Immature natural killer cell (primary cell): Measurements from ENCODE around the gene IRX5. TPM values are rescaled to one million over a fixed set of nuclear protein-coding genes. Genes with fewer than 3 reads are reported as not detected.

Source experiments
- DNase-seq, 3 donors: peaks; one replicate each; pipeline ENCODE4 v3.0.0; 2022; ENCODE audit warnings: mixed read lengths in 1 of 3
- H3K27ac Mint-ChIP-seq, 6 donors: one replicate each; pipeline ENCODE4 v1.8.0; 2020; ENCODE audit warnings: mixed read lengths in 6 of 6, mild to moderate bottlenecking in 5 of 6, inconsistent platforms in 4 of 6, moderate library complexity in 3 of 6
- H3K27me3 Mint-ChIP-seq, 3 donors: one replicate each; pipeline ENCODE4 v1.8.0; 2020 to 2021; ENCODE audit warnings: low read depth in 3 of 3, mild to moderate bottlenecking in 3 of 3, mixed read lengths in 3 of 3, moderate library complexity in 3 of 3, inconsistent platforms in 1 of 3
- H3K36me3 Mint-ChIP-seq, 3 donors: one replicate each; pipeline ENCODE4 v1.8.0; 2020; ENCODE audit warnings: mixed read lengths in 3 of 3, inconsistent platforms in 2 of 3, mild to moderate bottlenecking in 2 of 3
- H3K4me1 Mint-ChIP-seq, 2 donors: one replicate each; pipeline ENCODE4 v1.8.0; 2020; ENCODE audit warnings: inconsistent platforms in 2 of 2, mild to moderate bottlenecking in 2 of 2, mixed read lengths in 2 of 2, moderate library complexity in 1 of 2
- H3K4me3 Mint-ChIP-seq, 5 donors: one replicate each; pipeline ENCODE4 v1.8.0; 2020; ENCODE audit warnings: mild to moderate bottlenecking in 5 of 5, mixed read lengths in 5 of 5, inconsistent platforms in 3 of 5, moderate library complexity in 3 of 5
- H3K9me3 Mint-ChIP-seq, 6 donors: one replicate each; pipeline ENCODE4 v1.8.0; 2020; ENCODE audit warnings: mild to moderate bottlenecking in 6 of 6, mixed read lengths in 6 of 6, inconsistent platforms in 4 of 6, moderate library complexity in 3 of 6
- polyA plus RNA-seq, 3 donors: library from polyadenylated mRNA; unstranded; fragments of 300-500 nt; fragmentation: Illumina TruSeq; gene quantifications; one replicate each; pipeline ENCODE4 v1.2.3, GENCODE V29; 2021

Gene IRX5
- polyA plus RNA-seq = not detected

- Mint-ChIP-seq H3K4me3 (peak within 1 kb of the TSS; percentile 87 to 96 (median 89)), H3K36me3 (peaks cover 0 to 3% (median 0%) of the 10 kb centered on the region in 3 donors), H3K27me3 (peaks cover 32 to 66% (median 50%) of the 10 kb centered on the region in 3 donors), H3K9me3 (peaks cover 0 to 18% (median 7%) of the 10 kb centered on the region in 6 donors), H3K4me1 (peaks cover 32 to 34% of the 10 kb centered on the region in 2 donors), H3K27ac (peak within 1 kb of the TSS in 4 of 6 donors; percentile 53 to 85 (median 67))
- peak; percentile 12 to 30 (median 16) for DNase-seq
These were observed at the start of gene IRX5 for GRCh38 chr16:54930005-54930868. IRX5 (plus strand) TSS chr16:54930865; CDS start chr16:54931199, 334 bp downstream.

GRCh38 chr16:54882556-54882955 is 48.1 kb upstream of the IRX5 start:
- peaks cover 0 to 10% (median 5%) of the 10 kb centered on the region in 6 donors for H3K9me3 Mint-ChIP-seq
- H3K36me3 Mint-ChIP-seq = no peaks in the 10 kb centered on the region
- H3K4me3 Mint-ChIP-seq = no peak overlapping the region
- no peak overlapping the region for H3K27ac Mint-ChIP-seq
- no peaks in the 10 kb centered on the region for H3K4me1 Mint-ChIP-seq
- DNase-seq = no peak
- H3K27me3 Mint-ChIP-seq = peaks cover 4 to 7% (median 7%) of the 10 kb centered on the region in 3 donors

- no peaks in the 10 kb centered on the region for H3K4me1 Mint-ChIP-seq
- DNase-seq = no peak
- no peaks in the 10 kb centered on the region for H3K36me3 Mint-ChIP-seq
- peaks cover 4 to 7% (median 7%) of the 10 kb centered on the region in 3 donors for H3K27me3 Mint-ChIP-seq
- peaks cover 0 to 8% (median 5%) of the 10 kb centered on the region in 6 donors for H3K9me3 Mint-ChIP-seq
- no peak overlapping the region for H3K27ac Mint-ChIP-seq
- H3K4me3 Mint-ChIP-seq = no peak overlapping the region
These were observed 47.3 kb upstream of the IRX5 start for GRCh38 chr16:54883358-54883757.

- H3K27ac Mint-ChIP-seq = no peak overlapping the region
- peaks cover 0 to 8% (median under 1%) of the 10 kb centered on the region in 6 donors for H3K9me3 Mint-ChIP-seq
- H3K27me3 Mint-ChIP-seq = peaks cover 0 to 5% (median 4%) of the 10 kb centered on the region in 3 donors
These were observed 44.6 kb upstream of the IRX5 start for GRCh38 chr16:54886078-54886477.

GRCh38 chr16:54890381-54890780 is 40.3 kb upstream of the IRX5 start:
- no peaks in the 10 kb centered on the region for H3K4me1 Mint-ChIP-seq
- no peaks in the 10 kb centered on the region for H3K9me3 Mint-ChIP-seq
- no peak overlapping the region for H3K27ac Mint-ChIP-seq
- H3K36me3 Mint-ChIP-seq = no peaks in the 10 kb centered on the region
- no peak for DNase-seq
- no peak overlapping the region for H3K4me3 Mint-ChIP-seq
- H3K27me3 Mint-ChIP-seq = peaks cover 0 to 1% (median 0%) of the 10 kb centered on the region in 3 donors

More at GRCh38 chr16:54886078-54886477, 44.6 kb upstream of the IRX5 start:
- Mint-ChIP-seq H3K4me1 (no peaks in the 10 kb centered on the region), H3K4me3 (no peak overlapping the region), H3K36me3 (no peaks in the 10 kb centered on the region)
- DNase-seq = no peak

- Mint-ChIP-seq H3K27me3 (peaks cover 0 to 1% (median 0%) of the 10 kb centered on the region in 3 donors), H3K4me3 (no peak overlapping the region), H3K27ac (no peak overlapping the region), H3K9me3 (no peaks in the 10 kb centered on the region), H3K36me3 (no peaks in the 10 kb centered on the region), H3K4me1 (no peaks in the 10 kb centered on the region)
- no peak for DNase-seq
These were observed 39.3 kb upstream of the IRX5 start for GRCh38 chr16:54891346-54891745.

- Mint-ChIP-seq H3K27me3 (peaks cover 0 to 5% (median 2%) of the 10 kb centered on the region in 3 donors), H3K4me3 (no peak overlapping the region), H3K9me3 (no peaks in the 10 kb centered on the region), H3K27ac (no peak overlapping the region), H3K36me3 (no peaks in the 10 kb centered on the region), H3K4me1 (no peaks in the 10 kb centered on the region)
- DNase-seq = no peak
These were observed 37.7 kb upstream of the IRX5 start for GRCh38 chr16:54892981-54893380.

GRCh38 chr16:54897930-54898329 is 32.7 kb upstream of the IRX5 start:
- Mint-ChIP-seq H3K9me3 (peaks cover 0 to 7% (median under 1%) of the 10 kb centered on the region in 6 donors), H3K27me3 (peaks cover 0 to 10% (median 2%) of the 10 kb centered on the region in 3 donors), H3K27ac (no peak overlapping the region), H3K36me3 (no peaks in the 10 kb centered on the region), H3K4me3 (no peak overlapping the region), H3K4me1 (no peaks in the 10 kb centered on the region)
- no peak for DNase-seq

- Mint-ChIP-seq H3K9me3 (peaks cover 0 to 8% (median under 1%) of the 10 kb centered on the region in 6 donors), H3K4me3 (no peak overlapping the region), H3K27me3 (peaks cover 0 to 15% (median 2%) of the 10 kb centered on the region in 3 donors), H3K4me1 (no peaks in the 10 kb centered on the region), H3K27ac (no peak overlapping the region), H3K36me3 (no peaks in the 10 kb centered on the region)
- no peak for DNase-seq
These were observed 29.1 kb upstream of the IRX5 start for GRCh38 chr16:54901606-54902005.

GRCh38 chr16:54903047-54903446 is 27.6 kb upstream of the IRX5 start:
- H3K36me3 Mint-ChIP-seq = no peaks in the 10 kb centered on the region
- no peak for DNase-seq
- no peak overlapping the region for H3K27ac Mint-ChIP-seq
- H3K27me3 Mint-ChIP-seq = peaks cover 0 to 10% (median 0%) of the 10 kb centered on the region in 3 donors
- no peaks in the 10 kb centered on the region for H3K4me1 Mint-ChIP-seq
- H3K9me3 Mint-ChIP-seq = peaks cover 0 to 8% (median under 1%) of the 10 kb centered on the region in 6 donors
- no peak overlapping the region for H3K4me3 Mint-ChIP-seq

- no peak for DNase-seq
- Mint-ChIP-seq H3K9me3 (peaks cover 0 to 6% (median 0%) of the 10 kb centered on the region in 6 donors), H3K4me3 (no peak overlapping the region), H3K4me1 (no peaks in the 10 kb centered on the region), H3K27ac (no peak overlapping the region), H3K36me3 (peaks cover 0 to 3% (median 0%) of the 10 kb centered on the region in 3 donors), H3K27me3 (peaks cover 3 to 12% (median 10%) of the 10 kb centered on the region in 3 donors)
These were observed 19.6 kb upstream of the IRX5 start for GRCh38 chr16:54911079-54911478.

- Mint-ChIP-seq H3K27ac (no peak overlapping the region), H3K4me3 (no peak overlapping the region), H3K4me1 (no peaks in the 10 kb centered on the region), H3K27me3 (peaks cover 4 to 12% (median 10%) of the 10 kb centered on the region in 3 donors), H3K9me3 (peaks cover 0 to 6% (median 0%) of the 10 kb centered on the region in 6 donors), H3K36me3 (peaks cover 0 to 3% (median 0%) of the 10 kb centered on the region in 3 donors)
- no peak for DNase-seq
These were observed 17.9 kb upstream of the IRX5 start for GRCh38 chr16:54912720-54913119.

- Mint-ChIP-seq H3K27me3 (peaks cover 8 to 12% (median 10%) of the 10 kb centered on the region in 3 donors), H3K9me3 (peaks cover 0 to 2% (median 0%) of the 10 kb centered on the region in 6 donors), H3K36me3 (no peaks in the 10 kb centered on the region), H3K4me1 (no peaks in the 10 kb centered on the region), H3K27ac (no peak overlapping the region), H3K4me3 (no peak overlapping the region)
- no peak for DNase-seq
These were observed 9.3 kb upstream of the IRX5 start for GRCh38 chr16:54921206-54921824.

GRCh38 chr16:54923055-54923473 is 7.6 kb upstream of the IRX5 start:
- H3K9me3 Mint-ChIP-seq = peaks cover 0 to 12% (median 3%) of the 10 kb centered on the region in 6 donors
- H3K36me3 Mint-ChIP-seq = no peaks in the 10 kb centered on the region
- peaks cover 9 to 29% (median 25%) of the 10 kb centered on the region in 3 donors for H3K27me3 Mint-ChIP-seq
- no peak for DNase-seq
- H3K4me1 Mint-ChIP-seq = peaks cover 7 to 13% of the 10 kb centered on the region in 2 donors
- H3K27ac Mint-ChIP-seq = no peak overlapping the region
- H3K4me3 Mint-ChIP-seq = no peak overlapping the region
